Gastrocnemius medialis (tissue), 4 donors: ENCODE data around the gene FBXO42.

Experiments
- POLR2A ChIP-seq, 2 donors: fragments of 450-650 bp; IDR thresholded peaks; one replicate each; pipeline ENCODE4 v1.6.1; 2017; ENCODE audit warnings: antibody characterized with exemption in 2 of 2, mild to moderate bottlenecking in 2 of 2, moderate library complexity in 2 of 2
- TF ChIP-seq, protein P1 (sequence below), 5 experiments: fragments of 450-650 bp in 3 of 5; fragments of 200-600 bp in 2 of 5; sonication (generic) in 2 of 5; IDR thresholded peaks in 4 of 5; conservative IDR thresholded peaks in 1 of 5; 1 replicate in 4 of 5; 2 replicates in 1 of 5; pipeline ENCODE4 v1.5.1; 2016 to 2019; ENCODE audit warnings: antibody characterized with exemption in 5 of 5, mild to moderate bottlenecking in 3 of 5, moderate library complexity in 3 of 5

DNA sequence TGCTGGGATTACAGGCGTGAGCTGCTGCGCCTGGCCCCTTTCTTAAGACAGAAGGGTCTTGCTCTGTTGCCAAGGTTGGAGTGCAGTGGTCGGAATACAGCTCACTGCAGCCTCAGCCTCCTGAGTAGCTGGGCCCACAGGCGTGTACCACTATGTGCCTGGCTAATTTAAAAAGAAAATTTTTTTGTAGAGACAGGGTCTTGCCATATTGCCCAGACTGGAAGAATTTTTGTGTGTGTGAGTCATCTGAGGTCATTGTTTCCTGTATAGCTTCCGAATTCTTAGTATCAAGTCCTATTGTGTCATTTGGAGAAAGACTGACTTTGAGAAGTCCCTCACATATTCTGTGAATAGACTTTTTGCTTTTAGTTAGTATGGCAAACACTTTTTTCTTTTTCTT lies 19.4 kb upstream of the FBXO42 start:
- TF ChIP-seq, protein P1, sequence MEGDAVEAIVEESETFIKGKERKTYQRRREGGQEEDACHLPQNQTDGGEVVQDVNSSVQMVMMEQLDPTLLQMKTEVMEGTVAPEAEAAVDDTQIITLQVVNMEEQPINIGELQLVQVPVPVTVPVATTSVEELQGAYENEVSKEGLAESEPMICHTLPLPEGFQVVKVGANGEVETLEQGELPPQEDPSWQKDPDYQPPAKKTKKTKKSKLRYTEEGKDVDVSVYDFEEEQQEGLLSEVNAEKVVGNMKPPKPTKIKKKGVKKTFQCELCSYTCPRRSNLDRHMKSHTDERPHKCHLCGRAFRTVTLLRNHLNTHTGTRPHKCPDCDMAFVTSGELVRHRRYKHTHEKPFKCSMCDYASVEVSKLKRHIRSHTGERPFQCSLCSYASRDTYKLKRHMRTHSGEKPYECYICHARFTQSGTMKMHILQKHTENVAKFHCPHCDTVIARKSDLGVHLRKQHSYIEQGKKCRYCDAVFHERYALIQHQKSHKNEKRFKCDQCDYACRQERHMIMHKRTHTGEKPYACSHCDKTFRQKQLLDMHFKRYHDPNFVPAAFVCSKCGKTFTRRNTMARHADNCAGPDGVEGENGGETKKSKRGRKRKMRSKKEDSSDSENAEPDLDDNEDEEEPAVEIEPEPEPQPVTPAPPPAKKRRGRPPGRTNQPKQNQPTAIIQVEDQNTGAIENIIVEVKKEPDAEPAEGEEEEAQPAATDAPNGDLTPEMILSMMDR (IDR thresholded peaks at IDR 0.05 in 4 of 5, conservative IDR thresholded peaks at IDR 0.05 in 1 of 5): no peak
- TF ChIP-seq POLR2A (IDR thresholded peaks at IDR 0.05): no peak
